Measurements from ENCODE around the gene CFAP410. TPM values are rescaled to one million over a fixed set of nuclear protein-coding genes. Genes with fewer than 3 reads are reported as not detected.

CFAP410 gene
- total RNA-seq, 6 donors from 2014 or later: 34.4 to 85.9 (median 48.4) TPM

GRCh38 chr21:44353191-44353970, 14.2 kb upstream of the CFAP410 start, which contains the start of gene TRPM2:
Gene TRPM2 (plus strand): TSS chr21:44353621. CDS start chr21:44353701, 80 bp downstream.
- H3K27ac ChIP-seq: peak within 1 kb of the TSS; percentile 76 to 86 (median 78)
- H3K4me1 ChIP-seq: peaks cover 4 to 46% (median 25%) of the 10 kb centered on the region in 4 donors
- H3K4me3 ChIP-seq: peak within 1 kb of the TSS in 3 of 4 donors; percentile 21 to 38 (median 25)
- 51 to 57% methylated on average over 10 to 21 of the region's 21 CpGs for WGBS, 2 donors
- peak; percentile 36 to 80 for ATAC-seq (ENCODE audit: low FRiP score in 2 of 2)
- H3K36me3 ChIP-seq: no peaks in the 10 kb centered on the region
- H3K9me3 ChIP-seq: no peaks in the 10 kb centered on the region
- H3K27me3 ChIP-seq: peaks cover 0 to 20% (median 10%) of the 10 kb centered on the region in 4 donors
- TF ChIP-seq POLR2A (IDR thresholded peaks at IDR 0.05): peak in 1 of 4 donors; percentile 43
- TF ChIP-seq CTCF (IDR thresholded peaks at IDR 0.05): no peak
- TF ChIP-seq POLR2AphosphoS5 (IDR thresholded peaks at IDR 0.05): peak in 1 of 2 donors; percentile 7
- DNase-seq: peak; percentile 73 to 75

DNA sequence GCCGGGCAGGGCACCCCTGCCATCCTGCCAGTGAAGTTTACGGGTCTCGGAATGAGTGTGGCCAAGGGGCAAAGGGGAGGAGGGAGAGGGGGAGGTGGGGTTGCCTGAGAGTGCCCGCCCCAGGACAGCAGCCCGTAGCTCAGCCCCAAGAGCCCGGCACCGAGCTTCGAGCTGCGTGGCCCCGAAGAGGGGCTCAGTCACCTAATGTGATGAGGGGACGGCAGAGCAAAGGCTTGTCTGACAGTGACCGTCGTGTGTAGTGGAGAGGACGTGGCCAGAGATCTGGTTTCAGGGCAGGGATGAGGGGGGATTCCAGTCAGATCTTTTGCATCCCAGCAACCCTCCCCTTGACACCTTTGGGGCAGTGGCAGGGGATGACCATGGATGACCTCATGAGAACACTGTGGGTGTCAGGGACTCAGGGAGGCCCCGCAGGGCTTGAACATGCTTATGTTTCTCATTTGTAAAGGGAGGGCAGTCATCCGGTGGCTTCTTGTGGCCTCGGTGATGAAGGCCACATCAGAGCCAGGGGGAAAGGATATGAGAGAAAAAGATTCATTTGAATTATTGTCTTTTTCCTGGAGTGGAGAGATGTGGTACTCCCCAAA, 13.2 kb upstream of the CFAP410 start:
- H3K9me3 ChIP-seq: no peaks in the 10 kb centered on the region
- WGBS, 2 donors: 73 to 84% methylated on average over 10 to 17 of the region's 17 CpGs
- ATAC-seq (ENCODE audit: low FRiP score in 2 of 2) (no peak), DNase-seq (peak in 1 of 2 donors; percentile 55)
- H3K36me3 ChIP-seq: no peaks in the 10 kb centered on the region
- peak overlapping the region in 1 of 4 donors; percentile 38 for H3K4me3 ChIP-seq
- peaks cover 0 to 20% (median 10%) of the 10 kb centered on the region in 4 donors for H3K27me3 ChIP-seq
- peaks cover 6 to 56% (median 28%) of the 10 kb centered on the region in 4 donors for H3K4me1 ChIP-seq
- peak overlapping the region; percentile 11 to 86 (median 78) for H3K27ac ChIP-seq
- no peak for TF ChIP-seq POLR2AphosphoS5 (IDR thresholded peaks at IDR 0.05)
- no peak for TF ChIP-seq CTCF (IDR thresholded peaks at IDR 0.05)
- no peak for TF ChIP-seq EP300 (IDR thresholded peaks at IDR 0.05)
- no peak for TF ChIP-seq POLR2A (IDR thresholded peaks at IDR 0.05)

DNA sequence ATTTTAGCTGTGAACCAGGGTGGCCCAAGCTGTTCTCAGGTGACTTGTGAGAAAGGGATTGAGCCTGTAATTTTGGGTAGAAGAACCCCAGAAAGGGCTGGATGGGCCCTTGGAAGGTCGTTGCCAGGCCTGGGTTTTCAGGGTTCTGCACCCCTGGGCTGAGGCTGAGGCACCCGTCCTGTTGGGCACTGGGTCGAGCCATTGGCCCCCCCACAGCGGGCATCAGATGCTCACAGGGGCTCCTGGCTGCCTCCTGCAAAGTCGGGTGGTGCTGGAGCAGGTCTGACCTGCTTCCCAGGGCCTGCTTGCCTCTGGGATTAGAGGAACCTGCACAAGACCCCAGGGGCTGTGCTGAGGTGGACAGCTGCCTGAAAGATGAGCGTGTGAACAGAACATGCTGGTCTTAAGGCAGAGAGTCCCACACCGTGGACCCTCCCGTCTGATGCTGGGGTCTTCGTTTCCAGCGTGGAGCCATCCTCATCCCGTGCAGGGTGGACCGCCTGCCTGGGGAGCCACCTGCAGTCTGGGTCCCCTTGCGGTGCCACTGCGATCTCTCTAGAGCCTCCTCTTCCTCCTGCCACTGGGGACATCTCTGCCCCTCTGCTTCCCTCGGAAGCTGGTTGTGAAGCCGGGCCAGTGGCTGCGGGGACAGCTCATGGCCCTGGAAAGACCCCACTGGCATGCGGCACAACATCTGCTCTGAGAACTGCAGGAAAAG, 12.5 kb upstream of the CFAP410 start:
- no peaks in the 10 kb centered on the region for H3K9me3 ChIP-seq
- H3K4me1 ChIP-seq: peaks cover 6 to 56% (median 28%) of the 10 kb centered on the region in 4 donors
- WGBS, 2 donors: 86 to 89% methylated on average over 6 to 18 of the region's 18 CpGs
- H3K4me3 ChIP-seq: no peak overlapping the region
- no peaks in the 10 kb centered on the region for H3K36me3 ChIP-seq
- ATAC-seq (ENCODE audit: low FRiP score in 2 of 2) (no peak), DNase-seq (peak in 1 of 2 donors; percentile 33)
- peak overlapping the region in 1 of 4 donors; percentile 79 for H3K27ac ChIP-seq
- TF ChIP-seq EP300 (IDR thresholded peaks at IDR 0.05) (no peak), POLR2A (IDR thresholded peaks at IDR 0.05) (no peak), POLR2AphosphoS5 (IDR thresholded peaks at IDR 0.05) (no peak), CTCF (IDR thresholded peaks at IDR 0.05) (no peak)
- peaks cover 0 to 20% (median 10%) of the 10 kb centered on the region in 4 donors for H3K27me3 ChIP-seq

- no peak for ATAC-seq (ENCODE audit: low FRiP score in 2 of 2)
- Histone ChIP-seq H3K27me3 (peaks cover 0 to 20% (median 10%) of the 10 kb centered on the region in 4 donors), H3K27ac (no peak overlapping the region), H3K36me3 (no peaks in the 10 kb centered on the region), H3K4me1 (peaks cover 6 to 56% (median 28%) of the 10 kb centered on the region in 4 donors), H3K4me3 (peak overlapping the region in 1 of 4 donors; percentile 17), H3K9me3 (no peaks in the 10 kb centered on the region)
- WGBS, 2 donors: 35% methylated on average over 37 of the region's 42 CpGs; no CpG with 5 or more reads in 1 of the 2 donors
- TF ChIP-seq EP300 (IDR thresholded peaks at IDR 0.05) (no peak), POLR2AphosphoS5 (IDR thresholded peaks at IDR 0.05) (no peak), CTCF (IDR thresholded peaks at IDR 0.05) (no peak), POLR2A (IDR thresholded peaks at IDR 0.05) (no peak)
- peak in 1 of 2 donors; percentile 79 for DNase-seq
These were observed 11.7 kb upstream of the CFAP410 start for GRCh38 chr21:44350773-44351481.

All from upper lobe of left lung (tissue), 6 donors.